Esophagus mucosa (tissue), 1 donor: ENCODE data around the gene MYH7. TPM values are rescaled to one million over a fixed set of nuclear protein-coding genes. Genes with fewer than 3 reads are reported as not detected.

Source experiments
- ATAC-seq: fragments of 200-7000 bp; cut with Tn5 transposase; one replicate; pipeline ENCODE4 v1.9.1; 2020
- total RNA-seq: library from RNA; stranded (reverse); gene quantifications from one replicate; pipeline ENCODE4 v1.2.4, GENCODE V29; 2023
- donor health status: DM: yes; HTN: yes; CAD: no.

The MYH7 gene
- total RNA-seq, 1 donor from 2014 or later, result 0.72 TPM

DNA sequence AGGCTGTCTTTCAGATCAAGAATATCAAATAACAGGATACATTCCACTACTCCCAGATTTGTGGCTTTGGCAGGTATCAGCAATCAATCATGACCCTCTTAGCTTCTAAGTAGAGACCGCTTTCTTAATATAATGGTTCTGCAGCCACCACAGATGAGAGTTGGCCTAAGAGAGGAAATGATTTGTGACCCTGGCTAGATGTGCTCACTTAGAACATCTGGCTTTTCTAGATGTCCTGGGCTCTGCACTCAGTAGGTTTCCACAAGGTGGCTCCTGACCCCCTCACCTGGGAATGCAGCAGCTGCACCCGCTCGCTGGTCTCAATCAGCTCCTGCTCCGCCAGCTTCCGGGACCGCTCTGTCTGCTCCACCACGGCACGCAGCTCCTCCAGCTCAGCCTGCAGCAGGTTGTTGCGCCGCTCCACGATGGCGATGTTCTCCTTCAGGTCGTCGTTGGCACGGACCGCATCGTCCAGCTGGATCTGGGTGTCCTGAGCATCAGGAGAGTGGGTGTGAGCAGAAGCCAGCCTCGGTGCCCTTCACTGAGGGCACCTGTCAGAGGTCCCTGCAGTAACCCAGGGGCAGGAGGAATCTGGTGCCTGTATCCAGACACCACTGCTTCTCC lies 49.7 kb downstream of the MYH7 start:
- ATAC-seq, result no peak

DNA sequence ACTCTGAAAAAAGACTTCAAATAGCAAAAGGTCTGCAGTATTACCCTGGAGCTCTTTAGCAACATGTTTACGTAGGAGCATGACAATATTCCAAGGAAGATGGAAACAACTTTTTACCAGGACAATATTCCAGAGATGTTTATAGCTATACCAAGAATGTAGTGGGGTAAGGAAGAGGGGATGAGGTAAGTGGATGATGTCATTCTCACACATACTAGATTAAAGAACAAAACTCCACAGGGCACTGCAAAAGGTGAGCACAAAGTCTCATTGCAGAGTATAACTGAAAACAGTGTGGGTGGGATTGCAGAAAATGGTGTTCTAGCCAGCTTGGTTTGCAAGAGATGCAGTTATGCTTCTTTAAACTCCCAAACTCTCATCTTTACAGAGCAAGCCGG lies 50.2 kb downstream of the MYH7 start:
- ATAC-seq, result no peak

DNA sequence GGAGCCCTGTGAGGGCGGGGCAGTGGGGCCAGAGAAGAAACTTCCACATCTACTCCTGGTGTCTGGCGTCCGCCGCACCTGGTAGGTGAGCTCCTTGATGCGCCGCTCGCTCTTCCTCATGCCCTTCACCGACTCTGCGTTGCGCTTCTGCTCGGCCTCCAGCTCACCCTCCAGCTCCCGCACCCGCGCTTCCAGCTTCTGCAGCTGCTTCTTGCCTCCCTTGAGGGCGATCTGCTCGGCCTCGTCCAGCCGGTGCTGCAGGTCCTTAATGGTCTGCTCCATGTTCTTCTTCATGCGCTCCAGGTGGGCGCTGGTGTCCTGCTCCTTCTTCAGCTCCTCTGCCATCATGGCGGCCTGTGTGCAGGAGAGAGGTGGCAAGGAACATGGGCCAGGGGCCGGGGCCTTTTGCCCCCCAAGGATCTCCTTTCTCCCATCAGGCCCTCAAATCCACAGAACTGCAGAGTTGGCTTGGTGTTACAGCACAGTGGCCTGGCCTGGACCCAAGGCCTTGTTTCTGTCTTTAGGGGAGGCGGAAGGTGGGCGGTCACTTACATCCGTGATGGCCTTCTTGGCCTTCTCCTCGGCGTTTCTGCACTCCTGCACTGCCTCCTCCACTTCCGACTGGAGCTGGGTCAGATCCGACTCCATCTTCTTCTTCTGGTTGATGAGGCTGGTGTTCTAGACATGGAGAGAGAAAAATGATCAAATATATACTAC lies 50.9 kb downstream of the MYH7 start:
- no peak for ATAC-seq

DNA sequence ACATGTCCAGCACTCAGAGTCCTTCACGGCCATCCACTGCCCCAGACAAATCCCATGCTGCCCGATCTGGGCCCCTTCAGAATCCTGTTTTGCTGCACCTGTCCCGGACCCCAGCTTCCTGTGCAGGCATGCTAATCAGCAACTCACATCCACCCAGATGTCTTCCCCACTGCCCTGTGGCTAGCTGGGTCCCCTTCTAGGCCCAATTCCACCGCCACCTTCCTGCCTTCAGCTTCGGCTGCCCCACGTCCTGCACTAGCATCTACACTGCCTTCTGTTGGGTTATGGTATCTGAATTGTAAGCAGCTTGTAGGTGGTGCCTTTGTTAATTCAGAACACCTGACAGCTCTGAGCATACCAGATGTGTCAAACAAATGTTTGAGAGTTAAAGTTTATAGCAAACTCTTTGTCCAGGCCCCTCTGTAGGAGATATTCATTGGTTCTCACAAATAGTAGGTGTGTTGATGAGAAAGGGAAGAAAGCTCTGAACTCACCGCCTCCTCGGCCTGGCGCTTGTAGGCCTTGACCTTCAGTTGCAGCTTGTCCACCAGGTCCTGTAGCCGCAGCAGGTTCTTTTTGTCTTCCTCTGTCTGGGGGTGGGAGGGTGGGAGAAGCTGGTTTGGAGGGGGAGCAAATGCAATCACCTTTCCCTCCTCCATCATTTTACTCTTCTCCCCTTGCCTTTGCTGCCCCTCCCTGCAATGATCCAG lies 52.6 kb downstream of the MYH7 start:
- no peak for ATAC-seq

DNA sequence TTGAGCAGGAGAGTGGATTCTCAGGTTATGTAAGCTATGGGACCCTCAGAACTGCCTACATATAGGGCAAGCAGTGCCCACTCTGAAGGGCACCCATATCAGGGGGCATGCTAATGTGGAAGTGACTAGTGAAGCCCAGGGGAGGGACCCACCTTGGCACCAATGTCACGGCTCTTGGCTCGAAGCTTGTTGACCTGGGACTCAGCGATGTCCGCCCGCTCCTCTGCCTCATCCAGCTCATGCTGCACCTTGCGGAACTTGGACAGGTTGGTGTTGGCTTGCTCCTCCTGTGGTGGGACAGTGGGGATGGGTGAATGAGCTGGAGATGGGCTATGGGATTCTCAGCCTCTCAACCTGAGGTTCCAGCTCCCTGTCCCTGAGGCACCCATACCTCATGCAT lies 53.2 kb downstream of the MYH7 start:
- ATAC-seq, result no peak

DNA sequence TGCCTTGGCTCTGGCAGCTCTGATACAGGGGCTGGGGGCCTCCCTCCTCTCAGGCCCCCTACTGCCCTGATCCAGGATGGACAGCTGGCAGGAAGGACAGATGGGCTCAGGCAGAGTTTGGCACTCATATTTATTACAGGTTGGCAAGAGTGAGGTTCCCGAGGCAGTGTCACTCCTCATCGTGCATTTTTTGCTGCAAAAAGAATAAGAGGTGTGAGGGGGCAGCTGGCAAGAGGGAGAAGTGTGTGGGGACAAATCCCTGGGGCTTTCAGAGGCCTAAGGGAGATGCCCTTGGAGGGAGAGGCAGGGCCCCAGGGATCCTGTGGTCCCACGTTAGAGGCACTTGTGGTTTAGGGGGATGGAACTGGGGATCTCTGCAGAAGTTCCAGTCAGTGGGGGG lies 53.6 kb downstream of the MYH7 start:
- no peak for ATAC-seq

DNA sequence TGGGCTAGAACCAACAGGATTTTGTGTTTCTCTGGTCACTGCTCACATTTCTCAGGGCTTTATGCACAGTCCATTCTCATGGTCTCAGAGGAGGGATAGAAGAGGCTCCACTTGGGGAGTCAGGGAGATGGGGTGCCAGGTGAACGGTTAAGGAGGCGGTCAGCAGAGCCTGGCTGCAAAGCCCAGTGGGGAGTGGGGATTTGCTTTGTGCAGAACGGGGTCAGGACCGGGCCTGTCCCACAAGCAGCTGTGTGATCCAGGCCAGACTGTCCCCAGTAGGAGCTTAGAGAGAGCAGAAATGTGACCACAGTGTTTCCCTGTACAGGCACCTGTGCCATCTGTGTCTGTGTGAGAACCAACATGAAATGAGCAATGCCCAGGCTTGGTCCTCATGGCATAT lies 54.5 kb downstream of the MYH7 start:
- no peak for ATAC-seq

DNA sequence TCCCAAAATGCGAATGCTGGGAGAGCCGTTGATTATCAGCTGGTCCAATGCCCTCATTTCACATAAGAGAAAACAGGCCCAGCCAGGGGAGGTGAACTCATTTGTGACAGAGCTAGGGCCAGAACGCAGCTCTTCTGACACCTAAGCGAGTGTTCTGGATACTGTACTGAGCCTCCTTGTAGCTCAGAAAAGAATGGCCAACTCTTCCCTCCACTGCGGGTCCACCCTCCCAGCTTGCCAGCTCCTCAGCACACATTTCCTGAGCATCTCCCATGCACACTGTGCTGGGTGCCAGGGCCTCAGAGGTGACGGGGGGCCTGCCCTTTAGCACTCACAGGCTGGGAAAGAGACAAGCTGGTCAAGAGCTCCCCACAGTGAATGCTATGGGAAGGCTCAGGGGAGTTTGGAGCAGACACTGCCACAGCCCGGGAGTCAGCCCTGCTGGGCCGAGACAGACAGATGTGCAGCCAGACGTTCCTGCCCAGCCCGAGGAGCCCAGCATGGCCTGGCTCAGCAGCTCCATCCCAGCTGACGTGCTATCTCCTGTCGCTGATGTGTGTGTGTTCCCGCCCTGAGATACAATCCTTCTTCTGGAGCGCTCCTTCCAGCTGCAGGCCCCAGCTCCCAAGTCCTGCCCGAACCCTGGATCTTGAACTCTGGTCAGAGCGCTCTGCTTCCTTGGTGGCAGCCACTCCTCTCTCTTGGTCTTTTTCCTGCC lies 55.1 kb downstream of the MYH7 start:
- no peak for ATAC-seq

DNA sequence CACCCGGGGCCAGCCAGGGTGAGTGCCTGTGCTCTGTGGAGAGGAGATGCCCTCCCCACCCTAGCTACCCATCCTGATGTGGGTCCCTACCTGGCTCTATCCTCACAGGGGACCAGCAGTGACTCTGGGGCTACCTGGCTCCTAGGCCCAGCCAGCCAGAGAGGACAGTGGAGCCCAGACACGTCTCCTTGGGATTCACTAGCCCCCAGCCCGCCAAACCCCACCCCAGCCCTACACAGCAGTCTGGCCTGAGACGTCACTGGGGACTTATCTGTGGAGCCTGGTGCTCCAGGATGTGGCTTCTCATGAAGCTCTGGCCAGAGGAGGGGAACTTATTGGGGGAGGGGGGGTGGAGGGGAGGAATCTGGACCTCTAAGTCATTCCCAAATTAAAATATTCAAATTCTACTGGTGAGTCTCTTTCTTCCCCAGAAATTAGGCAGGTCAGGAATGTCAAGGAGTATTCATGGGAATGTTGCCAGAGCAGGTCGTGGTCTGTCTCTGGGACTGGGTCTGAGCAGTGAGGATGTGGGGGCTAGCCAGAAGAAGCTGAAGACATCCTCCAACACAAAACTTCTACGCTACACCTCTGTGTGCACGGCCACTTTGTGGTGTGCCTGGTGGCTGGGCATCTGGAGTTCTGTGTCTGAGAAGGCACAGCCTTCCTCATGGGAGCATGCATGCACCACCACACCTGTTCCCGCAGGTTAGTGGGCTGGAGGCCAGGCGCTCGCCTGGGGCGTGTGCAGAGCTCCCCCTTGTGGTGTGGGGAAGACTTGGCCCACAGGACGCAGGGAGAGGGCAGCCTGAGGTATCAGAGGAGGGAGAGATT lies 55.9 kb downstream of the MYH7 start:
- peak; percentile 96 for ATAC-seq

DNA sequence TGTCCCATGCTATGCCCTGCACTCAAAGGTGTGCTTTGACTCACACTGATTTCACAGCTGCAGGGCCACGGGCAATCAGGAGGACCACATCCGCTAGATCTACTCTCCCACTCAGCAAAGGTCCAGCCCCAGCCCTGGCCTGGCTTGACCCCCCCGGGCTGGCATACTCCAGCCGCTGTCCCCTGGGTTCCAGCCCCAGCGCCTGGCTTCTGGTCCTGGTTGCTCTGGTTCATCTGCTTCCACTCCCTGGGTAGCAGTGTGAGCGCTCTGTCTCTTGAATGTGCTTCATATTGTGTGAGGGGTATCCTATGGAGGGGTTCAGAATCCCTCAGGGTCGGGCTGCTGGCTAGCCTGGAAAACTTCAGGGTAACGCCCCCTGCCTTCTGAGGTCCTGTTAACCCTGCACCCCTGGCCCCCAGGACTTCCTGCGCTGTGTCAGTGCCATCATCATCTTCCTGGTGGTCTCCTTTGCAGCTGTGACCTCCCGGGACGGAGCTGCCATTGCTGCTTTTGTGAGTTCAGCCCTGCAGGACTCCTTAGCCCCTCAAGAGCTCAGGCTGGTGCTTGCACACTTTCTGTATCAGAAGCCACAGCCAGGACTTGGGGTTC lies 56.7 kb downstream of the MYH7 start:
- no peak for ATAC-seq

DNA sequence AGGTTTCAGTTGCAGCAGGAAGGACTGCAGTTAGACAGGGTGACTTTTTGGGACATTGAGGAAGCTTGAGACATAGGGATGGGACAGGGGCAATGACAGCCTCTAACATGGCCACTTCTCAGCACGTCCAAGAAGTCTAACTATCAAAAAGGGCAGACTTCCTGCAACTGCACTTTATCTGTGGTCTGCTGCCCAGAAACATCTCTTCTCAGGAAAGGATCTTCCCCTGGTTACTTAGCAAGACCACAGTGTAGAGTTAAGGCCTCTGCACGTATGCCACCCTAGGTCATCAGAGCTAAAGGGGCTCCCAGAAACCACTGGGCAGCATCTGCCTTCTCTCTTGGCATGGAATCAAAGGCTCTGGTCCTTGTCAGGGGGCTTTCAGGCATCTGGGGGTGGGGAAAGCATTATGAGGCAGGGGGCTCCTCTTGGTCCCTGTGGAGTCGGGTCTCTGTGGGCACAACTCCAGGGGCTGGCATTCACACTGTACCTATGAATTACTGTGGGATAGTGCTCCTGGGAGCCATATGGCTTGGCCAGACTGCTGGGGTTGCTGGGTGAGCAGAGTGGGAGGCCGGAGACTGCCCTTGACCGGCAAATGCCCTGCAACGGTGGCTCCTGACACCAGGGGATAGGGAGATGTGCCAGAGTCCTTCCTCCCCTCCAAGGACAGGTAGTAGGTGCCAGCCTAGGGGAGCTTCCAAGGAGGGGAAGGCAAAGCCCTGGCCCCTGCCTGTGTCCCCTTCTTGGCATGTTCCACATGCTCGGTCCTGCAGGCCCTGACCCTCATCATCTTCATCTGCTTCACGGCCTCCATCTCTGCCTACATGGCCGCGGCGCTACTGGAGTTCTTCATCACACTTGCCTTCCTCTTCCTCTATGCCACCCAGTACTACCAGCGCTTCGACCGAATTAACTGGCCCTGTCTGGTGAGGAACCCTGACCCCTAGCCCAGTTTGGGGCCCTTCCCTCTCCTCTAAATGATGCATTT lies 57.6 kb downstream of the MYH7 start:
- no peak for ATAC-seq

DNA sequence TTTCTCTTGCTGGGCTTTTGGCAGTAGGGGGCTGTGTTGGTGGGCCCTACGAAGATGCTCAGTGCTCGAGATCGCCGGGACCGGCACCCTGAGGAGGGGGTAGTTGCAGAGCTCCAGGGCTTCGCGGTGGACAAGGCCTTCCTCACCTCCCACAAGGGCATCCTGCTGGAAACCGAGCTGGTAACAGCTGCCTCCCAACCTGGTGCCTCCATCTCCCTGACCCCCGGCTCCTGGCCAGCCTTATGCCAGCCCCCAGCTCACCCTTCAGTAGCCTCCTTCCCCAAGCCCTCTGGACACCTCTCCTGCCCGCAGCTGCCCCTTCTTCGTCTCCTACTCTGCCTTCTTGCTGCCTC lies 58.3 kb downstream of the MYH7 start:
- ATAC-seq, result no peak

DNA sequence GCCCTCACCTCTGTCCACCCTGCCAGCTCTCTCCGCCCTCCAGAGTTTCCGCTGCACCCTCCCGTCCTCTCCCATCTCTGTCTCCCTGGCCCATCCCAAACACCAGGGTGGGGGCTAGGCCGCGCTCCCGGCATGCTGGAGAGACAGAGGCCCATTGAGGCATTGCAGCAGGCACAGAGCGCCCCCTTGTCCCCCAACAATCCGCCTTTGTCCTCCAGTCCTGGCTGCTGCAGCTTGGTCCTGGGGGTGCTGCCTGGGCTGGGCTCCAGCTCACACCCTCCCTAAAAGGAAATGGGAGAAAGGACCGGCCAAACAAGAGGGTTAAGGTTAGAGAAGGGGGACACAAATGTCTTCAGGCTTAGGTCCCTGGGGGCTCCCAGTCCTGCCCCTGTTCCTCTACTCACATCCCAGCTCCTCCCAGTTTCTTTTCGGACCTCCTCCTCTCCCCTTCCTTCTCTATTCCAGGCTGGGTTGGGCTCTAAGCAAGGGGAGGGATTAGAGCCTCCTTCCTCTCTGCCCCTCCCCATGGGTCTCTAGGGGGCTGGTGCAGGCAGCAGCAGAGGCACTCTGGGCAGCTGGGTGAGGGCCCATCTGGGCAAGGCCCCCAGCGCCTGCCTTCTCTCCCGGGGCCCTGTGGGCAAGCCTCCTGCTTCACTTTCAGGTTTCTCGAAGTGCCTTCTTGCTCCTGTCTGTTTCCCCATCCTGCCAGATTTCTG lies 58.8 kb downstream of the MYH7 start, which contains the start of gene CMTM5:
Gene CMTM5 (plus strand): TSS at position 565 of the 716 bp plus-strand sequence. CDS start 206 bp downstream, outside the sequence.
- ATAC-seq, result no peak

DNA sequence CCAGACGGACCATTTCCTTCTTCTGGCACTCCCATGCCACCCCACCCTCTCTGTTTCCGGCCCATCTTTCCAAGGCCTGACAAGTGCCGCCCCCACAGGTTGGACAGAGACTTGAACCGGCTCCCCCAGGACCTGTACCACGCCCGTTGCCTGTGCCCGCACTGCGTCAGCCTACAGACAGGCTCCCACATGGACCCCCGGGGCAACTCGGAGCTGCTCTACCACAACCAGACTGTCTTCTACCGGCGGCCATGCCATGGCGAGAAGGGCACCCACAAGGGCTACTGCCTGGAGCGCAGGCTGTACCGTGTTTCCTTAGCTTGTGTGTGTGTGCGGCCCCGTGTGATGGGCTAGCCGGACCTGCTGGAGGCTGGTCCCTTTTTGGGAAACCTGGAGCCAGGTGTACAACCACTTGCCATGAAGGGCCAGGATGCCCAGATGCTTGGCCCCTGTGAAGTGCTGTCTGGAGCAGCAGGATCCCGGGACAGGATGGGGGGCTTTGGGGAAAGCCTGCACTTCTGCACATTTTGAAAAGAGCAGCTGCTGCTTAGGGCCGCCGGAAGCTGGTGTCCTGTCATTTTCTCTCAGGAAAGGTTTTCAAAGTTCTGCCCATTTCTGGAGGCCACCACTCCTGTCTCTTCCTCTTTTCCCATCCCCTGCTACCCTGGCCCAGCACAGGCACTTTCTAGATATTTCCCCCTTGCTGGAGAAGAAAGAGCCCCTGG lies 59.8 kb downstream of the MYH7 start:
- ATAC-seq, result no peak

DNA sequence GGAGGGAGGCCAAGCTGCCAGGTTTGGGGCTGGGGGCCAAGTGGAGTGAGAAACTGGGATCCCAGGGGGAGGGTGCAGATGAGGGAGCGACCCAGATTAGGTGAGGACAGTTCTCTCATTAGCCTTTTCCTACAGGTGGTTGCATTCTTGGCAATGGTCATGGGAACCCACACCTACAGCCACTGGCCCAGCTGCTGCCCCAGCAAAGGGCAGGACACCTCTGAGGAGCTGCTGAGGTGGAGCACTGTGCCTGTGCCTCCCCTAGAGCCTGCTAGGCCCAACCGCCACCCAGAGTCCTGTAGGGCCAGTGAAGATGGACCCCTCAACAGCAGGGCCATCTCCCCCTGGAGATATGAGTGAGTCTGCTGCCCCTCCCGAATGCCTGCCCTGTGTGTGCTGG lies 62.4 kb downstream of the MYH7 start:
- no peak for ATAC-seq

DNA sequence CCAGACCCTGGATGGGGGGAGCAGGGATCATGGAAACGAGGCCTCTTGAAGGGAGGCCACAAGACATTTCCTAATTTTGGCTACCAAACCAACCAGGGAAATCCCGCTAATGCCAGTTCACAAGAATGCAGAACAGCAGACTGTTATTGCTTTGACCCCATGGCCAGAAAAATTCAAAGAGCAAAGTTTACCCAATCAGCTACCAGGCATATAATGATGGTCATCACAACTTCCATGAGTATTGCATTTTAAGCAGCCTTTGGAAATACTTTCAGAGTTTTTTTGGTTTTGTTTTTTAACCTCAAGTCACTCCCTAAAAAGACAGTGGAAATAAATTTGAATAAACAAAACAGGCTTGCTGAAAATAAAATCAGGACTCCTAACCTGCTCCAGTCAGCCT lies 63.0 kb downstream of the MYH7 start, which contains the start of gene IL25:
Gene IL25 (plus strand): TSS at position 301 of the 400 bp plus-strand sequence.
- no peak for ATAC-seq

DNA sequence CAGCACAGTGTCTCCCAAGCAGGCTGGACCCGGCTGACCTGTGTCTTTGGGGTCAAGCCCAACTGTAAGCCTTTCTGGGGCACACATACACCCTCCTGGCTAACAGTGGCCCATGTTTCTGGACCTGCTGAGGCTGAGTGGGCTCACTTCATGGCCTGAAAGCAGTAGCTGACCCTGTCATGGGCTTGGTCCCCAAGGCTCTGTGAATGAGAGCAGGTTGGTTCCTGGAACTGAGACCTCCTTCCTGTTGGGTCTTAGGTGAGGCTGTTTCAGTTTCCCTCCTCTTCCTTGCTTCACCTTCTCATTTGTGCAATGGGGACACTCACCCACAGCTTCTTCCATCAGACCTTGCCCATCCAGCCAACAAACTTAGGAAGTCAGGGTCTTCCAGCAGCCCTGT lies 63.6 kb downstream of the MYH7 start:
- no peak for ATAC-seq

DNA sequence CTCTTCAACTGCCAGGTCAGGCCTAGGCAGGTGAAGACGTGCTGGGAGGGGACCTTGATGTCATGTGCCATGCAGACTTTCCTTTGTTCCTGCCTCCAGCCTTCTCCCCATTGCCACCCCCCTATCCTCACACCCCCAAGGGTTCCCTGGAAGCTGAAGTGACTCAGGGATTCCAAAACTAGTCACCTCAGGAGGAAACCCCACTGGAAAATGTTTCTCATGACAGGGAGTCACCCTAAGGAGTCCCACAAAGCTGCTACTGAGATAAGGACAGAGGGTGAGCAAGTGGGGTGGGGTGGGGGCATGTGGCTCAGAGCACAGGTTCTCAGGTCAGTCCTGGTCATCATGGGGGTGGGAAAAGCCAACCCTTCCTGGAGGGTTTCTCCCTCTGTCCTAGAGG lies 65.2 kb downstream of the MYH7 start:
- no peak for ATAC-seq

DNA sequence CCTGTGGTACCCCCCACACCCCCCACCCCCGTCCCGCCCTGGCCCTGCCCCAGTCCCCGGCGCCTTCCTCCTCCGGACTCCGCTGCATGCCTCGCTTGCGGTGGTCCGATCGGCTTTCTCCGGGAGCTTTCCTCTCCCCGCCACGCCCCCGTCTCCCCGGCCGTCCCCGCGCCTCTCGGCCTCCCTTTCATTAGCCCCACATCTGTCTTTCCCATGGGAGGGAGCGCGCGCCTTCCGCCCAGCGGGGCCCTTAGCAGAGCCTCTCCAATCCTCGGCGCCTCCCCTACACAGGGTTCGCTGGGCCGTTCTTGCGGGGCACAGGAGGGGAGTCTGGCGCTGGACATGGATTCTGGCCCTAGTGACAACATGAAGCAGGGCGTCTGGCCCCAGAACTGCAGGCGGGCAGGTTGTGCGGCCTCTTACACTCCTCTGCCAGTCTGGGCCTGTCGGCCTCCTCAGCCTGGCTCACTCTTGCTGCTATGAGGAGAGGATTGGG lies 69.0 kb downstream of the MYH7 start:
- peak; percentile 75 for ATAC-seq
